Non-pigmented ciliary epithelial cell (primary cell): Measurements from ENCODE around the gene CAMSAP2.
A peak's percentile ranks its signal among the peaks of the same experiment; 100 is the strongest.

ENCODE experiments used
- DNase-seq: peaks from one replicate; pipeline ENCODE4 v3.0.0-alpha.2; 2010; ENCODE audit warnings: low read depth

The CAMSAP2 gene

DNA sequence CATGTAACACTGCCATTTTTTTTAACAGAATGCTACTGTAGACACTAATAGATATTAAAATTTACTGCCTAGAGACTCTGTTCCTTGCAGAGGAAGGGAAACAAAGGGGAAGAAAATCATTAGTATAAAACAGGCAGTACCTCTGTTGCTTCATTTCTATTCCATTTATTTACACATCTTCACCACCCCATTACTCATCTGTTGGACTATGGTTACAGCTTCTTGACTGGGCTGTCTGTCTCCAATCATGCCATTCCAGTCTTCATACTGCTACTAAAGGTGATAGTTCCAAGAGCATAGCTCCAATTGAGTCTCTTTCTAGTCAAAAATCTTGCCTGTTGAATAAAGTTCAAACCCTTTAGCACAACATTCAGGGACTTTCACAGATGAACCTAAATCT lies 111.9 kb downstream of the CAMSAP2 start:
- DNase-seq: no peak

DNA sequence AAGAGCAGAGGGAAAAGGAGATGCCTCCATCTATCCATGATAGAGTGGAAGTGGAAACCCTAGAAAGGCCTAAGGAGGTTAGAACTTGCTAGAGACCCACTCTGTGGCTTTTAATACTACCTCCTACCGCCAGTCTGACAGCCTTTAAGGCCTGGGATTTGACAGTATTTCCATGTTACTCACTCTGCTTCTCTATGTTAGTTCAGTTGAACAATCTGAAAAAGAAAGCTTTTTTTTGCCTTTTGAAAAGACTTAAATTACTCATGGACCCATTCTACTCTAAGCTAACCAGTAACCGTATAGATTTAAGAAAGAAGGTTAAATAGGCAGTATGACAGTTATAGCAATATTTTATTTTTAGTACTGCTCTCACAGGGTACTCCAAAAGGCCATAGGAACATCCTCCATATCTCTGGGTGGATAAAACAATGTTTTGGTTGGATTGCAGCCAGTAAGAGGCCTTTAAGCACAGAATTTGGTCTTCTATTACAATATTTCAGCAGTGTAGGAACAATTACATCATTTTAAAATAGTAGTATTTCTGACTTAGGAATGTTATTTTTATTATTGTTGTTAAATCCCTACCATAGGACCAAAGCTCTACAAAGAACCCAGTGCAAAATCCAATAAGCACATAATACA lies 118.1 kb downstream of the CAMSAP2 start:
- DNase-seq: peak; percentile 32

DNA sequence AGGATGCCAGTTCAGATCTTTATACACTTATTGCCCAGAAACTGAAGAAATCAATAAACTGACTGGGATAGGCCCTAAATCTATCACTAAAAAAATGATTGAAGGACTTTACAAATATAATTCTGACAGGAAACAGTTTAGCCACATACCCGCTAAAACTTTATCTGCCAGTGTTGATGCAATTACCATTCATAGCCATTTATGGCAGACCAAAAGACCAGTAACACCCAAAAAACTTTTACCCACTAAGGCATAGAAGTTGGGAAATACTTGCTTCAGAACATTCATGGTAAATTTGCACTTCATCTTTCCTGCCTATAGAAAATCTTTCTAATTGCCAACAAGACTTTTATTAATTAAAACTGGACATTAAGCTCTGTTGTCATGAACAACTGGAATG lies 119.1 kb downstream of the CAMSAP2 start:
- DNase-seq: no peak

DNA sequence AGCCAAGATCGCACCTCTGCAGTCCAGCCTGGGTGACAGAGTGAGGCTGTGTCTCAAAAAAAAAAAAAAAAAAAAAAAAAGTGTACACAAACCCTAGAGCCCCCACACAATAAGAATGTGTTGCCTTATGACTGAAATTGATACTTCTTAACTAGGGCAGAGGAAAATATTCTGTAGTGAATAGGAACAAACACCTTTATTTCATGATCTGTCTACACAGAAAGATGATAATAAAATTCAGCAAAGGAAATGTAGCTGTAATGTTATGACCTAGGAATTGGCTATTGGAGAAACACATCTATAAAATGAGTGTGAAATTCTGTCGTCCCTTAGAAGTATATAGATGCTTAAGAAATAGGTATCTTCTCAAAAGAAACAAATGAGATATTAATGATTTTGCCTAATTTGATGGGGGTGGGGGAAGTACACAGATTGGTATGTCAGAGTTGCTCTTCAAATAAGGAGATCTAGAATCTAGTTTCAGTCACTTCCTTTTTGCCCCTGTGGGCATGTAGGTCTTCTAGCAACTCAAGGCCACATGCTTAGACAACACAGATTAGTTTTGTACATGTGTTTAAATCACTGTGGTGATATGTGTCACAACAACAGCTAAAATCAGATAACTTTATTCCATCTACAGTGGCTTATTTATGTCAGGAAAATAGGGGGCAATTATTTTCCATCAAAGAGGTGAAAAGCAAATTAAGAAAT lies 123.4 kb downstream of the CAMSAP2 start:
- no peak for DNase-seq

GRCh38 chr1:200862713-200863415 lies 124.2 kb downstream of the CAMSAP2 start:
- no peak for DNase-seq

GRCh38 chr1:200866116-200866515 lies 127.4 kb downstream of the CAMSAP2 start:
- DNase-seq: no peak

DNA sequence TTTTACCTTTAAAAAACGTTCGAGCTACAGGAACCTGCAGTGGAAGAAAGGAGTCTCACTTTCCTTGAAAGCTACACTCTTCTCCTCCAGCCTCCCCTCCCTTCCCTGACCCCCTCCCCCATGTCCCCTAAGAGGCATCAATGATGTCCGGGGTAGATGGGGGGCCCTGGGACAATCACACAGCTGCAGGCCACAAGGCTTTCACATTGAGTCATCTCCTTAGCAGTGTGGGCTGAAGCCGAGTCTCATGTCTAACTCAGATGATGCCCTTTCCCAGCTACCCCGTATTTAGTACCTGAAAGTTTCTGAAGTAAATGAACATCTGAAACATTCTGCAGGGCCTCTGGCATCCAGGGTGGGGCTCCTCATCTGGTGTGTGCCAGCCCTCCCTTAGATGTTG lies 127.8 kb downstream of the CAMSAP2 start:
- no peak for DNase-seq

DNA sequence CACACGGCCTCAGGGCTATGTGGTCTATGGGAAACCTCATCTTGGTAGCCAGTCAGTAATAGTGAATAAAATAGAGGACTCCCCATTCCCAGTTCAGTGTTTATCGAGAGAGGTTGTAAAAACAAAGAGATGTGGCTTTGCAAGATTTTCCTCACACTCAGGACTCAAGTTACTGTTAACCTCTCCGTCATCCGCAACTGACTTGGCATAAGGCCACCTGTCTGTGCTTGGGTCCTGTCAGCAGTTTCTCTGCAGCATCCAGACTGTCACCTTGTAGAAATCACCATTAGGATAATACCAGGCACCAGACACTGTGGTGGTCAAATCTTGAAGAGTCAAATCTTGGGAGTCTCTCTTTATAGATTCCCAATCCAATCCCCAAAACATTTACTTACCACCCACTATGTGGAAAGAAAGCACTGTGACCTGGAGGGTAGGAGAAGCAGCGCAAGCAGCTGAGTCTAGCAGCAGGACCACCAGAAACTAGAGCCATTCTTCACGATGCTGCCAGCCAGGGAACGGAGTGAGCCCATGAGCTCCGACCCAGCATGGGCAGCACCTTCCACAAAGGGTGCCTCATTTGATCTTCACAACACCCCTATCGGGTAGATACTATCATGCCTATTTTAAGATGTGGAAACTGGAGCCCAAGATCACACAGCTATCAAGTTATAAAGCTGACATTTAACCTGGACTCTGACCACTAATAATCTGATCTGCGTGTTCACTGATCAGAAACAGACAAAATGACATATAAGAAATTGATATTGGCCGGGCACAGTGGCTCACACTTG lies 128.5 kb downstream of the CAMSAP2 start:
- no peak for DNase-seq

DNA sequence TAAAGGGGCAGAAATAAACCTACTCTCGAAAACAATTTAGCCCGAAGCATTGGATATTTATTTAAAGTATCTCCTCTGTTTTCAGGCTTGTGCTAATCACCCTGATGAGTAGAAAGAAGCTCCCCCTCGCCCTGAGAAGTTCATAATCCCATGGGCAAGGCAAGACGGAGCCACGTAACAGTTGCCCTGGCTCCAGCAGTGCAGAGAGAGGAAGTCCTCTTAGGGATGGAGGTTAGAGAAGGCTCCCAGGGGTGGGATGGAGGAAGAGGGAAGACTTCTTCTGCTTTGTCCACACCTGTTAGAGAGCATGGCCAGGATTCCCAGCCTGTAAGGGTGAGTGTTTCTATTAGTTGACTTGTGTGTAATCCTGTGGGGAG lies 130.7 kb downstream of the CAMSAP2 start:
- no peak for DNase-seq

GRCh38 chr1:200869753-200870391 lies 131.2 kb downstream of the CAMSAP2 start:
- no peak for DNase-seq

DNA sequence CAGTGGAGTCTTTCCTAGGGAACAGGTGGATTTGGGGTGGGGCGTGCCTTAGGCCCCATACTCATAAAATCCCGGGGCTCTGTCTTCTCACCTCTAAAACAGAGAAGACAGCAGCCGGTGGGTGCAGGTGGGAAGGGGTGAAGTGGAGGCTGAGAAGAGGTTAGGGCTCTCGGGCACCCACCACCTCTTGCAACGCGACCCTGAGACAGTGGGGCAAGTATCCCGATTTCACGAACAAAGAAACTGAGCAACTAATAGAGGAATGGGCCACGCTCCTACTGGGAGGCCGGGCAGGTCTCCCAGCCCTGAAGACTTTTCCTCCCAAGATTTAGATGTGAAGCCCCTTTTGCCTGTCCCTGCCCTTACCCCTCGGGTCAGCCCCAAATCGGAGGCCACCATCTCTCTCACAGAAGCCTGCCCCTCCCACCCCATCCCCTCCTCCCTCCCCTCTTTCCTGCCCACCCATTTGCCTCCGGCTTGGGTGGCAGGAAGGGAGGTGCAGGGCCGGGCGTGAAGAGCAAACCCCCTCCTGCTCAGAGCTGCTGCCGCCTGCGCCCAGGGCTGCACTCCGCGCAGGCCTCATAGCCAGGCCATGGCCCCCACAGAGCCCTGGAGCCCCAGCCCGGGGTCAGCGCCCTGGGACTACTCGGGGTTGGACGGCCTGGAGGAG lies 133.9 kb downstream of the CAMSAP2 start, which contains the start of gene GPR25:
Gene GPR25 (plus strand): TSS at position 536 of the 670 bp plus-strand sequence. CDS start 57 bp downstream, at position 593.
- no peak for DNase-seq

DNA sequence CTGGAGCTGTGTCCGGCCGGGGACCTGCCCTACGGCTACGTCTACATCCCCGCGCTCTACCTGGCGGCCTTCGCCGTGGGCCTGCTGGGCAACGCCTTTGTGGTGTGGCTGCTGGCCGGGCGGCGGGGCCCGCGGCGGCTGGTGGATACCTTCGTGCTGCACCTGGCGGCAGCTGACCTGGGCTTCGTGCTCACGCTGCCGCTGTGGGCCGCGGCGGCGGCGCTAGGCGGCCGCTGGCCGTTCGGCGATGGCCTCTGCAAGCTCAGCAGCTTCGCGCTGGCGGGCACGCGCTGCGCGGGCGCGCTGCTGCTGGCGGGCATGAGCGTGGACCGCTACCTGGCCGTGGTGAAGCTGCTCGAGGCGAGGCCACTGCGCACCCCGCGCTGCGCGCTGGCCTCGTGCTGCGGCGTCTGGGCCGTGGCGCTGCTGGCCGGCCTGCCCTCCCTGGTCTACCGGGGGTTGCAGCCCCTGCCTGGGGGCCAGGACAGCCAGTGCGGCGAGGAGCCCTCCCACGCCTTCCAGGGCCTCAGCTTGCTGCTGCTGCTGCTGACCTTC lies 134.5 kb downstream of the CAMSAP2 start:
- no peak for DNase-seq

DNA sequence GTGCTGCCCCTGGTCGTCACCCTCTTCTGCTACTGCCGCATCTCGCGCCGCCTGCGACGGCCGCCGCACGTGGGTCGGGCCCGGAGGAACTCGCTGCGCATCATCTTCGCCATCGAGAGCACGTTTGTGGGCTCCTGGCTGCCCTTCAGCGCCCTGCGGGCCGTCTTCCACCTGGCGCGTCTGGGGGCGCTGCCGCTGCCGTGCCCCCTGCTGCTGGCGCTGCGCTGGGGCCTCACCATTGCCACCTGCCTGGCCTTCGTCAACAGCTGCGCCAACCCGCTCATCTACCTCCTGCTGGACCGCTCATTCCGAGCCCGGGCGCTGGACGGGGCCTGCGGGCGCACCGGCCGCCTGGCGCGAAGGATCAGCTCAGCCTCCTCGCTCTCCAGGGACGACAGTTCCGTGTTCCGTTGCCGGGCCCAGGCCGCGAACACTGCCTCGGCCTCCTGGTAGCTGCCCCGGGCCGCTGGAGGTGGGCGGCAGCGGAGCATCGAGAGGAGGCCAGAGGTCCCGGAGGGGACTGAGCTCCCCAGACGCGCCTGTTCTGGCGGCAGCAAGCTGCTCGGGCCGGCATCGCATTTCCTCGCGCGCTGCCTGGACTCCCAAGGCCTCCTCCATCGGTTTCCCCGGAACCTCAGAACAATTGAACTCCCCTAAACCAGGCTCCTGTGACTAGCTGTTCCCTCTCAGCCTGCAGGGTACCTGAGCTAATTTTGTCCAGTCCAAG lies 135.1 kb downstream of the CAMSAP2 start:
- DNase-seq: no peak

- DNase-seq: no peak
These were observed 136.0 kb downstream of the CAMSAP2 start for GRCh38 chr1:200874694-200875093.

DNA sequence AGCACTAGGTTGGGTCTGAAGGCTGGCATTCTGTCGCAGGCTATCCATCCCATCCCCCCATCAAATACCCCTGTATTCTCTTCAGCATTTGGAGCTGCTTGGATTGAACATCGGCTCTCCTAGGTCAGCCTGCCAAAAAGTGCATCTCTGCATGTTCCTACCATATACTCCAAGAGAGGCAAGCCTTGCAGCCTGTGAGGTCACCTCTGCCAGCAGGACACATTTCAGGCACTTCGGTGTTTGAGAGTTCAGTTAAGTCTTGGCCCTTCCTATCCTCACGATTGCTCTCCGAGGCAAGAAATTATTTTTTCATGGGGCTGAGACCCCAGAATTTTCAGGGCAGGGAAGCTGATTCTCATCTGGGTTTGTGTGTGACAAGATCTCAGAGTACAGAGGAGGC lies 136.7 kb downstream of the CAMSAP2 start:
- DNase-seq: no peak

DNA sequence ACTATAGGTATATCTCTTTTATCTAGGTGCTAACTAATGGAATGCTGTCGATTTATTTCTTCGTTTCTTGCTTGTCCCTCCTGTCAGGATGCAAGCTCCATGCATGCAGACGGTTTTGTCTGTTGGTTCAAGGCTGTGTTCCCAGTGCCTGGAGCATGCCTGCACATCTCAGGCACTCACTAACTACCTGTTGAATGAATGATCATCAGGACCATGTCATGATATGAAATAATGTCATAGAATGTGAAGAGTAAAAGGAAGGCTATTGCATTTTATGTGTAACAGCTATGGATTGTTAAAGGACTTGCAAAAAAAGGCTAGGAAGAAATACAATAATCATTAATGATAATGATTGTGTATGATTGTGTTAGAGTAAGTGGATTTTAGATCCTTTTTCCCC lies 138.3 kb downstream of the CAMSAP2 start:
- DNase-seq: no peak

DNA sequence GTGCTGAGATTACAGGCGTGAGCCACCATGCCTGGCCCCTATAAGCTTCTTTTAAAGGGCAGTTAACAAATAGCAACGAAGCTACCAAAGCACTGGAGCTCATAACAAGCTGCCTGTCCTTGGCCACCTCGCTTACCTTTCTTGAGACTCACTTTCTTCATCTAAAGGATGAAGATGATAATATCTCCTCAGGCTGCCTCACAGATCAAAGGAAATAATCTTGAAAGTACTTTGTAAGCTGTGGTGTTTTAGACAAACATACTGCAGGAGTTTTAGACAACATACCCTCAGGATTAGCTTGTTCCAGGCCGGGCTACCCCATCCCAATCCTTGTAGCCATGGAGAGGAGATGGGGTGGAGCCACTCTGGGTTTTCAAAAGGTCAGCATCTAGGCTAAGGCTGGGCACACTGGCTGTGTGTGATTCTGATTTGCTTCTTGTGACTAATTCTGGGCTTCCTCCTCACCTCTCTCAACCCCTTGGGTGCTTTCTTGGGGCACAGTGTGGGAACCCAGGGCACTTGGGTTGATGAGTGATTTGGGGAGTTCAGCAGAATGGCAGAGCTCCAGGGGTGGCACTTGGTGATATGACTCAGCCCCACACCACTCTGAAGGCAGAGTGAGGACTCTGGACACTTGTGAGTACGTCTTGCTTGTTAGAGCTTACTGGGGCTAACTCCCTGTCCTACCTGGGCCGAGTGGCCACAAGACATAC lies 139.3 kb downstream of the CAMSAP2 start:
- DNase-seq: no peak

DNA sequence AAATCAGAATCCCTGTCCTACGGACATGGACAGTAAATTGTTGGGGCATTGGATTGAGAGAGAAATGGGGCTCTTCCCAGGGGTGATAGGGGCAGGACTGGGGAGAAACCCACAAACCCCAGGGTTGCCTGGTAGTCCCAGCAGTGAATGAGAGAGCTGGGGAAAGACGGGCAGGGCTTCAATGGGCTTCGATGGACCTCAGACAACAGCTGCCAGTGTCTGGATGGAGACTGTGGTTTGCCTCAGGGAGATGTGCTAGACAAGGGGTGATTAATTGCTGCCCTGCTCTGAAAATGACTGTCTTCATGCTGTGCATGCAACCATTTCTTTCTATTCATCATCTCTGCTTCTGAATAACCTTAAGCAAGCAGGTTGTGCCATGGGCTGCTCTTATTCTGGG lies 141.5 kb downstream of the CAMSAP2 start:
- DNase-seq: no peak

DNA sequence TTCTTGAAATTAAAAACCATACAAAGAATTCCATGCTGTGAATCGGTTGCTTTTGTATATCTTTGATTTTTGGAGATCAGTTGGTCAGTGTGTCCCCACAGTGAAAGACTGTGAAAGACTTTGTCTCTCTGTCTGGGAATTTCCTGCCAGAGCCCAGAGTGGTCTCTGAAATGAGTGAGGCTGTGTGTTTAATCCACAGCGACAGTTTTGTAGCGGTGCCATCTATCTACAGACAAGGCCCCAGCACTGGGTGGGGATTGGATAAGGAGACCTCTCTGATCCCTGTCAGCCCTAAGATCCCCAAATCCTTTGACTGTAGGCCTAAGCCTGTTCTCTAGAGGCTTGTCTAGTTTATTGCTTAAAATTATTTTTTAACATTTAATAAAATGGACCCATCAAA lies 144.4 kb downstream of the CAMSAP2 start:
- no peak for DNase-seq
